ENCODE measurements around the gene EPB41L3. TPM values are rescaled to one million over a fixed set of nuclear protein-coding genes. Genes with fewer than 3 reads are reported as not detected.
A peak's percentile ranks its signal among the peaks of the same experiment; 100 is the strongest.

EPB41L3 gene
- total RNA-seq, 1 experiment from 2014 or later, result 16.1 TPM

- Histone ChIP-seq H2AFZ (ENCODE audit: low read length) (no peak overlapping the region), H3K79me2 (ENCODE audit: insufficient read depth, low read length) (no peaks in the 10 kb centered on the region), H4K5ac (ENCODE audit: insufficient read length, low read depth, low read length) (no peak overlapping the region), H4K20me1 (ENCODE audit: control insufficient read depth, insufficient read depth, insufficient read length) (no peaks in the 10 kb centered on the region), H4K91ac (ENCODE audit: insufficient read length, low read depth, low read length) (no peak overlapping the region), H3K14ac (ENCODE audit: insufficient read depth, low read length) (no peak overlapping the region; the same call in 1 of the 2 replicates), H3T11ph (ENCODE audit: low read length) (no peak overlapping the region), H3K27me3 (ENCODE audit: insufficient read depth, low read length) (no peaks in the 10 kb centered on the region), H2BK15ac (ENCODE audit: low read depth, low read length) (no peak overlapping the region), H3K18ac (ENCODE audit: insufficient read length, low read depth, low read length) (no peak overlapping the region), H2AK5ac (ENCODE audit: insufficient read length, low read length) (no peak overlapping the region), H3K23me2 (ENCODE audit: insufficient read length, low read depth, low read length, poor library complexity, severe bottlenecking) (no peaks in the 10 kb centered on the region), H4K8ac (replicated peaks; ENCODE audit: insufficient read length, low read depth, low read length) (no peak overlapping the region), H3K9ac (ENCODE audit: extremely low read depth, insufficient read length, low read length) (no peak overlapping the region), H2BK12ac (ENCODE audit: insufficient read length, low read depth, low read length) (no peak overlapping the region), H3K4ac (ENCODE audit: low read depth, low read length) (no peak overlapping the region), H2BK120ac (ENCODE audit: low read depth, low read length, poor library complexity, severe bottlenecking) (no peak overlapping the region), H3K56ac (ENCODE audit: insufficient read length, low read depth, low read length) (no peak overlapping the region), H3K4me1 (ENCODE audit: insufficient read depth, low read length) (peaks cover 5% of the 10 kb centered on the region; the same call in 1 of the 2 replicates), H3K4me2 (ENCODE audit: insufficient read depth, insufficient read length, low read length) (no peak overlapping the region), H2BK5ac (ENCODE audit: insufficient read length, low read length) (no peak overlapping the region), H3K9me3 (ENCODE audit: control insufficient read depth, low read depth, low read length) (no peaks in the 10 kb centered on the region), H2BK20ac (ENCODE audit: low read depth, low read length, poor library complexity, severe bottlenecking) (no peak overlapping the region), H3K27ac (ENCODE audit: insufficient read length, low read depth, low read length) (no peak overlapping the region), H3K23ac (ENCODE audit: insufficient read length, low read depth, low read length) (no peak overlapping the region), H3K79me1 (ENCODE audit: insufficient read depth, low read depth, low read length, poor library complexity, severe bottlenecking) (no peaks in the 10 kb centered on the region)
- Mint-ChIP-seq H3K4me1 (peaks cover 42 to 44% of the 10 kb centered on the region in 2 experiments), H3K27me3 (ENCODE audit: low read depth) (no peaks in the 10 kb centered on the region), H3K9me3 (no peaks in the 10 kb centered on the region), H3K36me3 (ENCODE audit: insufficient read depth in 1 of 3, low read depth in 3 of 3) (no peaks in the 10 kb centered on the region), H3K4me3 (no peak overlapping the region), H3K27ac (peak overlapping the region in 2 of 3 experiments; percentile 86 to 91; a peak in 1 of 7 replicates)
- no peak for DNase-seq
- TF ChIP-seq CTCF (conservative IDR thresholded peaks at IDR 0.05), result no peak
- no CpG with 5 or more reads among the region's 10 CpGs for WGBS (ENCODE audit: extremely low coverage, insufficient read length, low lambda C conversion rate)
Observed at GRCh38 chr18:5582849-5583681, 39.3 kb upstream of the EPB41L3 start.

Measured in H9 (cell line).